K562 (cell line): ENCODE data around the gene KPNA3. TPM values are rescaled to one million over a fixed set of nuclear protein-coding genes. Genes with fewer than 3 reads are reported as not detected.

Source experiments
- polyA plus RNA-seq, 8 experiments: library from polyadenylated mRNA; depleted of rRNA in 4 of 8; stranded (reverse) in 5 of 8; unstranded in 3 of 8; fragments of >200 nt; fragmentation: Nextera tagmentation in 2 of 8; fragmentation: Illumina TruSeq in 1 of 8; extraction: Ambion mirVana in 2 of 8; extraction: Trizol in 1 of 8; gene quantifications; 2 replicates each; pipeline versions ENCODE4 v1.2.1 to v1.2.3, GENCODE V29; 2011 to 2014; ENCODE audit warnings: inconsistent platforms in 1 of 8, missing spikeins in 1 of 8
- total RNA-seq, 7 experiments: library from RNA; depleted of rRNA in 6 of 7; stranded (reverse); fragments of >200 nt in 6 of 7; fragmentation: Illumina TruSeq in 2 of 7; extraction: Trizol in 2 of 7; gene quantifications; 2 replicates each; pipeline versions ENCODE4 v1.2.1 to v1.2.3, GENCODE V29; 2011 to 2021; ENCODE audit warnings: low replicate concordance in 1 of 7

The KPNA3 gene
- total and polyA plus RNA-seq, 9 of the 15 experiments (the other 6 are each of a cell fraction or from before 2014, with no cell fraction given): 8.5 to 23.4 (median 15.7) TPM

Other genes starting within 250 kb of the KPNA3 start
- gene RCBTB1, start 207.1 kb downstream of the KPNA3 start, total RNA-seq (2014; rRNA removed): 4.1 and 4.5 TPM in 2 replicates
- gene RCBTB1, start 207.1 kb downstream of the KPNA3 start, total RNA-seq (2014; rRNA removed; fragmentation: Illumina TruSeq; extraction: Trizol): 11.3 and 13.1 TPM in 2 replicates
- gene RCBTB1, start 207.1 kb downstream of the KPNA3 start, total RNA-seq (2015; rRNA removed; fragmentation: Illumina TruSeq; extraction: Trizol): 6.7 and 7.4 TPM in 2 replicates
- gene RCBTB1, start 207.1 kb downstream of the KPNA3 start, total RNA-seq (2021): 8.4 and 9.0 TPM in 2 replicates
- 7.0 and 10.6 TPM in 2 replicates for gene RCBTB1, start 207.1 kb downstream of the KPNA3 start, polyA plus RNA-seq (2011; rRNA removed)
- gene RCBTB1, start 207.1 kb downstream of the KPNA3 start, polyA plus RNA-seq (2014; fragmentation: Illumina TruSeq; extraction: Trizol): 8.0 and 9.0 TPM in 2 replicates
- 1 to 10 TPM; 4.0 to 5.9 TPM for gene RCBTB1, start 207.1 kb downstream of the KPNA3 start, polyA plus RNA-seq (2014; fragmentation: Nextera tagmentation; extraction: Ambion mirVana)
- gene RCBTB1, start 207.1 kb downstream of the KPNA3 start, polyA plus RNA-seq (2014; rRNA removed): 9.0 TPM in 2 replicates
- gene ARL11, start 164.2 kb downstream of the KPNA3 start, total RNA-seq (2014; rRNA removed): 0.45 TPM in 2 replicates
- 0.36 and 0.38 TPM in 2 replicates for gene ARL11, start 164.2 kb downstream of the KPNA3 start, total RNA-seq (2014; rRNA removed; fragmentation: Illumina TruSeq; extraction: Trizol)
- gene ARL11, start 164.2 kb downstream of the KPNA3 start, total RNA-seq (2015; rRNA removed; fragmentation: Illumina TruSeq; extraction: Trizol): 0.68 and 0.87 TPM in 2 replicates
- 0.45 and 0.84 TPM in 2 replicates for gene ARL11, start 164.2 kb downstream of the KPNA3 start, total RNA-seq (2021)
- 0.33 and 0.38 TPM in 2 replicates for gene ARL11, start 164.2 kb downstream of the KPNA3 start, polyA plus RNA-seq (2011; rRNA removed)
- gene ARL11, start 164.2 kb downstream of the KPNA3 start, polyA plus RNA-seq (2014; fragmentation: Illumina TruSeq; extraction: Trizol): 0.53 and 0.56 TPM in 2 replicates
- under 1 TPM; 0.18 to 0.20 TPM for gene ARL11, start 164.2 kb downstream of the KPNA3 start, polyA plus RNA-seq (2014; fragmentation: Nextera tagmentation; extraction: Ambion mirVana)
- 0.73 and 0.77 TPM in 2 replicates for gene ARL11, start 164.2 kb downstream of the KPNA3 start, polyA plus RNA-seq (2014; rRNA removed)
- gene EBPL, start 101.2 kb downstream of the KPNA3 start, total RNA-seq (2014; rRNA removed): 55.2 and 60.9 TPM in 2 replicates
- gene EBPL, start 101.2 kb downstream of the KPNA3 start, total RNA-seq (2014; rRNA removed; fragmentation: Illumina TruSeq; extraction: Trizol): 44.0 and 44.6 TPM in 2 replicates
- gene EBPL, start 101.2 kb downstream of the KPNA3 start, total RNA-seq (2015; rRNA removed; fragmentation: Illumina TruSeq; extraction: Trizol): 33.2 and 34.9 TPM in 2 replicates
- gene EBPL, start 101.2 kb downstream of the KPNA3 start, total RNA-seq (2021): 40.8 and 49.0 TPM in 2 replicates
- 58.2 and 68.3 TPM in 2 replicates for gene EBPL, start 101.2 kb downstream of the KPNA3 start, polyA plus RNA-seq (2011; rRNA removed)
- gene EBPL, start 101.2 kb downstream of the KPNA3 start, polyA plus RNA-seq (2014; fragmentation: Illumina TruSeq; extraction: Trizol): 33.4 and 43.0 TPM in 2 replicates
- 1 to 10 TPM; 5.2 to 8.5 TPM for gene EBPL, start 101.2 kb downstream of the KPNA3 start, polyA plus RNA-seq (2014; fragmentation: Nextera tagmentation; extraction: Ambion mirVana)
- gene EBPL, start 101.2 kb downstream of the KPNA3 start, polyA plus RNA-seq (2014; rRNA removed): 64.7 and 71.4 TPM in 2 replicates
- gene SPRYD7, start 143.7 kb upstream of the KPNA3 start, total RNA-seq (2014; rRNA removed): 7.9 and 8.9 TPM in 2 replicates
- gene SPRYD7, start 143.7 kb upstream of the KPNA3 start, total RNA-seq (2014; rRNA removed; fragmentation: Illumina TruSeq; extraction: Trizol): 7.5 and 7.9 TPM in 2 replicates
- 6.4 and 6.8 TPM in 2 replicates for gene SPRYD7, start 143.7 kb upstream of the KPNA3 start, total RNA-seq (2015; rRNA removed; fragmentation: Illumina TruSeq; extraction: Trizol)
- gene SPRYD7, start 143.7 kb upstream of the KPNA3 start, total RNA-seq (2021): 7.2 and 7.8 TPM in 2 replicates
- gene SPRYD7, start 143.7 kb upstream of the KPNA3 start, polyA plus RNA-seq (2011; rRNA removed): 4.3 and 4.6 TPM in 2 replicates
- 8.8 and 11.0 TPM in 2 replicates for gene SPRYD7, start 143.7 kb upstream of the KPNA3 start, polyA plus RNA-seq (2014; fragmentation: Illumina TruSeq; extraction: Trizol)
- 1 to 10 TPM; 8.5 to 9.8 TPM for gene SPRYD7, start 143.7 kb upstream of the KPNA3 start, polyA plus RNA-seq (2014; fragmentation: Nextera tagmentation; extraction: Ambion mirVana)
- 7.6 and 7.9 TPM in 2 replicates for gene SPRYD7, start 143.7 kb upstream of the KPNA3 start, polyA plus RNA-seq (2014; rRNA removed)
- 12.0 and 12.1 TPM in 2 replicates for gene TRIM13, start 204.4 kb upstream of the KPNA3 start, total RNA-seq (2014; rRNA removed)
- gene TRIM13, start 204.4 kb upstream of the KPNA3 start, total RNA-seq (2014; rRNA removed; fragmentation: Illumina TruSeq; extraction: Trizol): 17.5 and 27.1 TPM in 2 replicates
- gene TRIM13, start 204.4 kb upstream of the KPNA3 start, total RNA-seq (2015; rRNA removed; fragmentation: Illumina TruSeq; extraction: Trizol): 16.3 and 16.7 TPM in 2 replicates
- gene TRIM13, start 204.4 kb upstream of the KPNA3 start, total RNA-seq (2021): 15.6 and 17.0 TPM in 2 replicates
- 26.5 and 30.6 TPM in 2 replicates for gene TRIM13, start 204.4 kb upstream of the KPNA3 start, polyA plus RNA-seq (2011; rRNA removed)
- 18.3 and 19.3 TPM in 2 replicates for gene TRIM13, start 204.4 kb upstream of the KPNA3 start, polyA plus RNA-seq (2014; fragmentation: Illumina TruSeq; extraction: Trizol)
- gene TRIM13, start 204.4 kb upstream of the KPNA3 start, polyA plus RNA-seq (2014; fragmentation: Nextera tagmentation; extraction: Ambion mirVana): 10 to 100 TPM; 19.9 to 24.8 TPM
- gene TRIM13, start 204.4 kb upstream of the KPNA3 start, polyA plus RNA-seq (2014; rRNA removed): 15.8 and 17.8 TPM in 2 replicates
- 0.41 and 0.69 TPM in 2 replicates for gene KCNRG, start 222.8 kb upstream of the KPNA3 start, total RNA-seq (2014; rRNA removed)
- 0.80 and 1.1 TPM in 2 replicates for gene KCNRG, start 222.8 kb upstream of the KPNA3 start, total RNA-seq (2014; rRNA removed; fragmentation: Illumina TruSeq; extraction: Trizol)
- 0.72 and 0.87 TPM in 2 replicates for gene KCNRG, start 222.8 kb upstream of the KPNA3 start, total RNA-seq (2015; rRNA removed; fragmentation: Illumina TruSeq; extraction: Trizol)
- gene KCNRG, start 222.8 kb upstream of the KPNA3 start, total RNA-seq (2021): 0.13 and 0.53 TPM in 2 replicates
- gene KCNRG, start 222.8 kb upstream of the KPNA3 start, polyA plus RNA-seq (2011; rRNA removed): 0.84 and 1.1 TPM in 2 replicates
- gene KCNRG, start 222.8 kb upstream of the KPNA3 start, polyA plus RNA-seq (2014; fragmentation: Illumina TruSeq; extraction: Trizol): 0.78 and 0.83 TPM in 2 replicates
- gene KCNRG, start 222.8 kb upstream of the KPNA3 start, polyA plus RNA-seq (2014; fragmentation: Nextera tagmentation; extraction: Ambion mirVana): under 1 TPM; 0.36 to 0.39 TPM
- gene KCNRG, start 222.8 kb upstream of the KPNA3 start, polyA plus RNA-seq (2014; rRNA removed): 0.46 and 0.50 TPM in 2 replicates